Measurements from ENCODE around the gene PLET1.

DNA sequence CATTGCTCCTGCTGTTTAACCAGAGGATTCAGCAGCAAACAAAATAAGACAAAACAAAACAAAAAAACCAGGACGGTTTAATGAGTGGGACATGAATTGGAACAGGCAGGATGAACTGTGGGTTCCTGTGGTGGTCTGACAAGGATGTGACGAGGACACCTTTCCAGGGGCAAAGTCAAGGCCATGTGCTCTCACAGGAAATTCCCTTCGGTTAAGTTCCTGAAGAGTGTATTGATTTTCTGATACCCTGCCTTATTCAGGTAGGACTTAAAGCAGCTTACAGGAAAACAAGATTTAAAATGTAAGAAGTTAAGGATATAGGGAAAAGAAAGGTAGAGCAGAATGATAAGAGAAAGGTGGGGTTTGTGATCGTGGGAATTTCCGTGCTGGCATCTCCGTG is 8.5 kb upstream of the PLET1 start:
- no peak for TF ChIP-seq POLR2A (IDR thresholded peaks at IDR 0.05)
- TF ChIP-seq, protein P1, sequence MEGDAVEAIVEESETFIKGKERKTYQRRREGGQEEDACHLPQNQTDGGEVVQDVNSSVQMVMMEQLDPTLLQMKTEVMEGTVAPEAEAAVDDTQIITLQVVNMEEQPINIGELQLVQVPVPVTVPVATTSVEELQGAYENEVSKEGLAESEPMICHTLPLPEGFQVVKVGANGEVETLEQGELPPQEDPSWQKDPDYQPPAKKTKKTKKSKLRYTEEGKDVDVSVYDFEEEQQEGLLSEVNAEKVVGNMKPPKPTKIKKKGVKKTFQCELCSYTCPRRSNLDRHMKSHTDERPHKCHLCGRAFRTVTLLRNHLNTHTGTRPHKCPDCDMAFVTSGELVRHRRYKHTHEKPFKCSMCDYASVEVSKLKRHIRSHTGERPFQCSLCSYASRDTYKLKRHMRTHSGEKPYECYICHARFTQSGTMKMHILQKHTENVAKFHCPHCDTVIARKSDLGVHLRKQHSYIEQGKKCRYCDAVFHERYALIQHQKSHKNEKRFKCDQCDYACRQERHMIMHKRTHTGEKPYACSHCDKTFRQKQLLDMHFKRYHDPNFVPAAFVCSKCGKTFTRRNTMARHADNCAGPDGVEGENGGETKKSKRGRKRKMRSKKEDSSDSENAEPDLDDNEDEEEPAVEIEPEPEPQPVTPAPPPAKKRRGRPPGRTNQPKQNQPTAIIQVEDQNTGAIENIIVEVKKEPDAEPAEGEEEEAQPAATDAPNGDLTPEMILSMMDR (IDR thresholded peaks at IDR 0.05), result no peak
